GM19043 (cell line): ENCODE data around the gene PTPN20.

Experiments
- ATAC-seq: cut with Tn5 transposase; IDR thresholded peaks from one replicate; pipeline ENCODE4 v1.9.1; 2021; ENCODE audit warnings: low read depth; ENCODE audit not compliant: unreplicated experiment

Gene PTPN20

DNA sequence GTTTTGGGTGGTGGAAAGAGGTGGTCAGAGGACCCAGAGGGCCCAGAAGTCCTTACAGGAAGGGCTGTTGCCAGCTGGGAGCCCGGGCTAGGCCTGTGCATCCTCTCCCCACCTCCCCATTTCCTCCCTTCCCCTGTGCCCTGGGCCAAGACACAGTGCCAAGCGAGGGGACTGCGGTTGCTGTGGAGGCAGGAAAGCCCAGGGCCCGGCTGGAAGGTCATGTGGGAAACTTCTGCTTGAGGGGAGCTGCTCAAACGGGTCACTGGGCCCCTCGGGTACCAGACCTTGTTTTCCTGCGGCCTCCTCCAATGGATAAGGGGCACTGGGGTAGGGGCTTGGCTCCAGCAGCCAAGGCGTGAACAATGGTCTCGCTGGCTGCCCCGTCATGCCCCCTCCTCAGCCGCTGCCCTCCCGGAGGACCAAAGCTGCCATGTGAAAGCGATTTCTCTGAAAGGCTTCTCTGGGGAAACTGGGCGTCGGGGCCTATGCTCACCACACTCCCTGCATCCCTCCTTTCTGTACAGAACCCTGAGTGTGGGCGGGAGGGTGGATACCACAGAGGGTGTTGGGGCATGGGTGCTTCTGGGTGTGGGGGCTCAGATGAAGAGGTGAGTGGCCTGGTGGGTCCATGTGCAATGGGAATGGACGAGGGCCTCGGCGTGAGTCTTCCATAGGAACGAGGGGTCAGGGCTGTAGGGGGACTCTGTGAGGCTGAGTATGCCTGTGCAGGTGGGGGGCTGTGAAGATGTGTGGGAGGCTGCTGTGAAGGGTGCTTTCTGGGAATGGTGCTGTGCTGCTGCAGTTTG is 135.3 kb downstream of the PTPN20 start:
- ATAC-seq: no peak

DNA sequence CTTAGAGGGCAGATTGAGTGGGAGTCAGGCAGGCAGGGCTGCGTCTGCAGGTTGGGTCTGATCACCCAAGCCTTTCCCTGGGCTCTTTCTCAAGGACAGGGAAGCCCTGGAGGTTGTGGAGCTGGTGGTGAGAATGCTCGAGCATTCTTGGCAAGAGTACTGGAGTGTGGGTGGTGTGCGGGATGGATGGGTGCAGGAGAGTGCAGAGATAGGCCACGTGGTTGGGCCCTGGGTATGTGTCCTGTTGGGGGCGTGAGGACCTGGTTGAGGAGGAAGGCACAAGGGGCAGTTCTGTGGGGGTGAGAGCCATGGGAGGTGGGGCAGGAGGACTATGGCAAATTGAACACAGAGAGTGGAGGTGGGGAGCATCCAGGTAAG is 135.9 kb downstream of the PTPN20 start:
- no peak for ATAC-seq

DNA sequence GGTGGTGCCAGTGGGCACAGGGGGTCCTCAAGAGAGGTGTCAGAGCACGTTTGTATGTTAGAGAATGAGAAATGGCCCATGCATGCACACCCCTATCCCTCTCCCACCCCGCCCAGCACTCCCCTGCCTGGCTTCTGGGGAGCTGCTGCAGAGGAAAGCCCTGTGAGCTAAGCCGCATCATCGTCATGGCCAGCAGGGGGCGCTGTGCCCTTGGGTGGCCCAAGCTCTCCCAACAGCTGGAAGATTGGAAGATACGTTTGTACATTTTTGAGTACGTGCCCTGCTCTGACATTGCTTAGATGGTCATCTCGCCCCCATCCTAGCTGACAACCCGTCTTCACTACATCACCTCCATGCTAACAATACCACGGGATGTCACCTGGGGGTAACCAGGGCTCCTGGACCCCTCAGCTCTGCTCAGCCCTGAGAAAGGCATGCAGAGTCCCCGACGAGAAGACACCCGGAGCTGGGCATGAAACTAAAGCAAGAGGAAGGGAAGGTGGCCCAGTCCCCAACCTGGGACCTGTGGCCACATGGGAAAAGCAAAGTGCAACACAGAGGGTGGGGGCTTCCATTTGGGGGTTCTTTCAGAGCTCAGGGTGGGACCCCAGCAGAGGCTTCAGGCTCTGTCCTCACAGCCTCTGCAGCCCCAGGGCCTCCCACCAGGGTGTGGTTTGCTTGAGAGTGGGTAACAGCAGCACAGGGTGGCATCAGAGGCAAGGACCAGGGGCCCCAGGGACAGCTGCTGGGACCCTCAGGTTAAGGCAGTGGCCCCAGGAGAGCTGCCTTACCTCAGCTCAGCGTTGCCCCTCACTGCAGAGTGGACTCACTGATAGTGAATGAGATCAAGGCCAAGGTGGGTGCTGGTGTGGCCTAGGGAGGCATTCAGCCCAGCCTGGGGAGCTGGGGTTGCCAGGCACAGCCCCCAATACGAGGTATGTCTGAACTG is 136.6 kb downstream of the PTPN20 start:
- ATAC-seq: no peak

DNA sequence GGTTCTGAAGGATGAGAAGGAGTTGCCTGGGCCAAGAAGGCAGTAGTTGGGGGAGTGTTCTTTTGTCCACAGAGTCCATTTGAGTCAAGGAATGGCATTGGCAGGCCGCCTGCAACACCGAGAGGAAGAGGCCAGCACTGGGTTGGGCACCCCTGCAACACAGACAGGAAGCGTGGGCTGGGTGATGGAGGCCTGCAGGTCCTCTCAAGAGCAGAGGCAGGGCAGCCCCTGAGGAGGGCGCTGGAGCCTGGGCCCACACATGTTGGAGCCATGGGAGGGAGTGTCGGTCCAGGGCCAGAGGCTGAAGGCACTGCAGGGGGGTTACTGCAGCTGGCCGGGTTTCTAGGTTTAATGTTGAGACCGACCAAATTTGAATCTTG is 137.3 kb downstream of the PTPN20 start:
- ATAC-seq: no peak

DNA sequence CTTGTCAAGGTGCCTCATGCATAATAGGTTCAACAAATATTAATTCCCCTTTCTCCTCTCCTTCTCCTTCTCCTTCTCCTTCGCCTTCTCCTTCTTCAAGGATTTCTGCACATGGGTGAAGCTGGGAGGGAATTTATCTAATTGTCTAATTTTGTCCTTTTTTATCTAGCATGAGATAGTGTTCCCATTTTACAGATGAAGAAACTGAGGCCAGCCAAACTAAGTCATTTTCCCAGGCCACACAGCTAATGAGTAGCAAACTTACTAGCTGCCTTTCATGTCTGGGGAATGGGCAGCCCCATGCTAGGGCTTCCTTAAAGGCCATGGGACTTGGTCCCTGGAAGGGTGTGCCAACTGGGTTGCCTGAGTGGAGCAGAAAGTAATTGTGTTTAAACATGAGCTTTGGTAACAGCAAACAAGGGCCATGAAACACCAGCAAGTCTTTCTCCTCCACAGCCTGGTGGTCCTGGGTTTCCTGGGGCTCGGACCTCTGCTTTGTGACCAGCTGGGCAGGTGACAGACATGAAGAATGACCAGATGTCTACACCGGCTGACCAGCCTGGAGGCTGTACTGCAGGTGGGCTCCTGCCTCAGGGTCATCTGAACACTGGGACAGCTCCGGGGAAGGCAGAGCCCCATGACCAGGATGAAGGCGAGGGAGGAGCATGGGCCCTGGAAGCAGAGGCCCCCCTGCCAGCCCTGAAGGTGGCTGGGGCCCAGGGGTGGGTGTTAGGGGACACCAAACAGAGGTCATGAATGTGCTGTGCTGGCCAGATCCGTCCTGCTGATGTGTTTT is 138.0 kb downstream of the PTPN20 start:
- ATAC-seq: no peak

DNA sequence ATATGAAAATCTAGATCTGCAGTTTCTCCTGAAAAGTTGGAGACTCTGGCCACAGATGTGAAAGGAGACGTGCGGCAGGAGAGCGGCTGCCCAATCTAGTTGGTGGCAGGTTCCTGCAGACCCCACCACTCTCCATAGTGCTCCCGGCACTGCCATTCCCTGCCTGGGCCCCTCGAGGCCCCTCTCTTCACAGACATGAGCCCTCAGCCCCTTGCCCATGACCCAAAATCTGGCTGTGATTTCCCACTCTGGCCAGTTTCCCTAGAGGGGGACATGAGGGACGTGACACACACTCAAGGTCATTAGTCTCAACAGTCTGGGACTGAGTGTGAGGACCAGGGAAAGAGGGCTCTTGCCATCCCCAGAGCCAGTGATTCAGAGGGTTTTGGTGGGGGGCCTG is 138.7 kb downstream of the PTPN20 start:
- no peak for ATAC-seq

DNA sequence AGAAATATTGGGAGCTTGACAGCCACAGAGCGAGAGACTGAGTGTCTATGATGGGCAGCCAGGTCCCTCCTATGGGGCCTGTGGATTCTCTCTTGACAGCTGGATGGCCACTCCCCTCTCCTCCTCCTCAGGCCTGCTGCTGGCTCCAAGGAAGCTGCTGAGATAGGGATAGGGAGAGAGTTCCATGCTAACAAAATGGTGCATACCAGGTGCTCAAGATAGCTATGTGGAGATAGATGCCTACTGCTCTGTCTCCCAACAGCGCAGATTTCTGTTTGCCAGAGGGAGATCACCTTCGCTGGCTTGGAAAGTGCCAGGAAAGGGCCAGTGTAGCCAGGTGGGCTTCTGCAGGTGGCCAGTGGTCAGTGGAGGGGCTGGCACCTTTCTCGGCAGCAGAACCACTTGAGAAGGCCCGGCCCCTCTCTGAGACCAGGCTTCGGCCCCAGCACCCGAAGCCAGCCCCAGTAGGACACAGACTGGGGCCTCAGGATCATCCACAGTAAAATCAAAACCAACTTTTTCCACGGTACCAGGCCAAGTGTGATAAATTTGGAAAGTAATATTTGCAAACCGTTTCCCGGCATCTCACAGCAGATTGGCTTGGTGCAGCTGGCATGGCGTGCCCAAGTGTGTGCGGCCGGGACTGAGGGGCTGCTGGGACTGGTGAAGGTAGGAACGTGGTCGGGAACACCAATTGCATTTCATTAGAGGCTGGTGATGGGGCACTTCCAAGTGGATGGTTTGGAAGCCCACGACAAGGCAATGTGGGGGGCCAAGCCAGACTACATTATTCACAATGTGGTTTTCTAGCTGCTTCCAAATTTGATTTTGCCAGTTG is 139.6 kb downstream of the PTPN20 start:
- ATAC-seq: no peak

DNA sequence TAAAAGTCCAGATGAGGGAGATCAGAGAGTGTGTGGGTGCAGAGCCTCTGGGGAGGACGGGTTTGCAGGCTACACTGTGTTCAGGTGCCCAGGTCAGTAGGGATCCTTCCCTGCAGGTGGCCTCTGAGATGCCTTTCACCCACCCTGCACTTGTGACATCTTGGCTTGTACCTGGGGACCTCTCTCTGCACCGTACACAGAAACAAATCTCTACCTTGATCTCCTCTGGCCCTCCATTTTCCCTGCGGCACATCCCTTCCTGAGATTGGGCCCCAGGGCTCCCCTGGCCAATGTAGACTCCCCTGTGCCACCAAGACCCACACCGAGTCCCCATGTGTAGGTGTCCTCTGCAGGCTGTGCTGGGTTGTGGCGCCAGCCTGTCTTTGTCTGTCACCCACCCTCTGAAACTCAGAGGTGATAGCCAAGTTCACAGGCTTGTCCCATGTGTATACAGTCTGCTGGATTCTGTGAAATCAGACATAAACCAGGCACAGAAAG is 140.6 kb downstream of the PTPN20 start:
- ATAC-seq: no peak
